Measurements from ENCODE around the gene LUC7L3.

Gene LUC7L3

GRCh38 chr17:50762177-50762576 is 42.8 kb downstream of the LUC7L3 start:
- DNase-seq (ENCODE audit: low read depth): no peak

GRCh38 chr17:50763716-50764475 is 44.5 kb downstream of the LUC7L3 start:
- DNase-seq (ENCODE audit: low read depth): no peak

GRCh38 chr17:50764734-50765149 is 45.3 kb downstream of the LUC7L3 start:
- DNase-seq (ENCODE audit: low read depth): no peak

GRCh38 chr17:50765454-50766221 is 46.2 kb downstream of the LUC7L3 start:
- DNase-seq (ENCODE audit: low read depth): no peak

- DNase-seq (ENCODE audit: low read depth): no peak
Measured at GRCh38 chr17:50766222-50767023, 47.0 kb downstream of the LUC7L3 start.

GRCh38 chr17:50767030-50767429 is 47.6 kb downstream of the LUC7L3 start:
- DNase-seq (ENCODE audit: low read depth): no peak

- no peak for DNase-seq (ENCODE audit: low read depth)
Measured at GRCh38 chr17:50767446-50767845, 48.0 kb downstream of the LUC7L3 start, which contains the start of gene ANKRD40CL. Gene ANKRD40CL, minus strand, starts transcription at chr17:50767518. Its CDS starts 605 bp downstream, at chr17:50766913.

GRCh38 chr17:50768346-50768761 is 49.0 kb downstream of the LUC7L3 start:
- no peak for DNase-seq (ENCODE audit: low read depth)

- DNase-seq (ENCODE audit: low read depth): no peak
Measured at GRCh38 chr17:50769884-50770283, 50.5 kb downstream of the LUC7L3 start.

- no peak for DNase-seq (ENCODE audit: low read depth)
Measured at GRCh38 chr17:50770346-50770745, 50.9 kb downstream of the LUC7L3 start.

GRCh38 chr17:50771991-50772785 is 52.8 kb downstream of the LUC7L3 start:
- DNase-seq (ENCODE audit: low read depth): no peak

GRCh38 chr17:50774225-50774803 is 54.9 kb downstream of the LUC7L3 start:
- no peak for DNase-seq (ENCODE audit: low read depth)

GRCh38 chr17:50775926-50776325 is 56.5 kb downstream of the LUC7L3 start:
- no peak for DNase-seq (ENCODE audit: low read depth)

GRCh38 chr17:50778471-50778870 is 59.1 kb downstream of the LUC7L3 start:
- DNase-seq (ENCODE audit: low read depth): no peak

- no peak for DNase-seq (ENCODE audit: low read depth)
Measured at GRCh38 chr17:50778988-50779387, 59.6 kb downstream of the LUC7L3 start.

- no peak for DNase-seq (ENCODE audit: low read depth)
Measured at GRCh38 chr17:50779747-50780353, 60.4 kb downstream of the LUC7L3 start.

GRCh38 chr17:50781167-50781566 is 61.8 kb downstream of the LUC7L3 start:
- DNase-seq (ENCODE audit: low read depth): no peak

- DNase-seq (ENCODE audit: low read depth): peak; percentile 53
Measured at GRCh38 chr17:50783193-50783660, 63.8 kb downstream of the LUC7L3 start.

- DNase-seq (ENCODE audit: low read depth): no peak
Measured at GRCh38 chr17:50783905-50784304, 64.5 kb downstream of the LUC7L3 start.

GRCh38 chr17:50785126-50785525 is 65.7 kb downstream of the LUC7L3 start:
- no peak for DNase-seq (ENCODE audit: low read depth)

Measured in stimulated activated CD8-positive, alpha-beta memory T cell treated with anti-CD3 and anti-CD28 coated beads, Interleukin-15, amount 100 ng/mL, for 24 hours (primary cell).